Left lung (tissue), 10 donors: ENCODE data around the gene CAPN3. TPM values are rescaled to one million over a fixed set of nuclear protein-coding genes. Genes with fewer than 3 reads are reported as not detected.

Source experiments
- ATAC-seq: fragments of 200-7000 bp; cut with Tn5 transposase; one replicate; pipeline ENCODE4 v1.9.1; 2020; ENCODE audit warnings: moderate library complexity
- DNase-seq, 4 donors: peaks; one replicate each; pipeline ENCODE4 v3.0.0-alpha.2; 2013 to 2020
- H3K27ac ChIP-seq, 2 donors: fragments of 200-600 bp; sonication (generic) in 1 of 2; one replicate each; pipeline versions ENCODE4 v1.5.0 to v1.8.0; 2020 to 2021
- H3K27me3 ChIP-seq, 2 donors: fragments of 200-600 bp; sonication (generic) in 1 of 2; one replicate each; pipeline versions ENCODE4 v1.5.0 to v1.8.0; 2020 to 2021
- H3K36me3 ChIP-seq, 2 donors: fragments of 200-600 bp; sonication (generic) in 1 of 2; one replicate each; pipeline versions ENCODE4 v1.5.0 to v1.8.0; 2020 to 2021
- H3K4me1 ChIP-seq, 2 donors: fragments of 200-600 bp; one replicate each; pipeline ENCODE4 v1.8.0; 2021
- H3K4me3 ChIP-seq, 2 donors: fragments of 200-600 bp; sonication (generic) in 1 of 2; one replicate each; pipeline versions ENCODE4 v1.5.0 to v1.8.0; 2020 to 2021; ENCODE audit warnings: mild to moderate bottlenecking in 1 of 2
- H3K9me3 ChIP-seq, 2 donors: fragments of 200-600 bp; sonication (generic) in 1 of 2; one replicate each; pipeline versions ENCODE4 v1.5.0 to v1.8.0; 2020 to 2021
- intact Hi-C, 2 donors: fragments of 100-400 bp; cut with DNase I; formaldehyde crosslinking; loops; one replicate each; pipeline versions ENCODE4 v1.11.2 to v1.14.2; 2022
- polyA plus RNA-seq, 6 donors: library from polyadenylated mRNA; unstranded; fragments of 120-200 nt; gene quantifications; one replicate each; pipeline ENCODE4 v1.2.1, GENCODE V29; 2013; ENCODE audit not compliant: insufficient read length in 6 of 6
- total RNA-seq, 2 donors: library from RNA; stranded (reverse); fragmentation: NEBNext Ultra II Directional; extraction: Animal tissue kit (Norgen Biotek cat#: 25700); gene quantifications; one replicate each; pipeline ENCODE4 v1.2.1, GENCODE V29; 2021
- TF ChIP-seq, protein P1 (sequence below), 2 donors: fragments of 200-600 bp; sonication (generic) in 1 of 2; IDR thresholded peaks; one replicate each; pipeline versions ENCODE4 v1.5.0 to v1.8.0; 2021; ENCODE audit warnings: antibody characterized with exemption in 2 of 2
- donor health status: DM: no; HTN: yes; CAD: no.
- donor health status: DM: no; HTN: no; CAD: no.

Gene CAPN3
- total and polyA plus RNA-seq, 8 donors = 12.4 to 32.9 (median 17.4) TPM

DNA sequence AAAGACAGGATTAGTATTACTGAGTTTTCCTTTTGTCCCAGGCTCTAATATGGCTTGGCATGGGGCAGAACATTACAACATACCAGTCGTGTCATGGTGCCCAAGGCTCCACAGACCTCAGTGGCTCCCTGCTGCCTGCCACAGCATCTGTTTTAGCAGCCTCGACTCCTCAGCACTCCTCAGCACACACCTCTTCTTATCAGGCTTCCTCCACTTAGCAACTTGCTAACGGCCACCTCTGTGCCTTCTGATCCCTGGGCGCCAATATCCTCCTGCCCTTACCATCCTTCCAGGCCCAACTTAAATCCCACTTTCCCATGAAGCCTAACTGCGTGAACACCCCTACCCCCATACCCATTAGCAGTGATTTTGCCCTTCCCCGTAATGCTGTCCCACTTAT is 6.2 kb upstream of the CAPN3 start:
- Histone ChIP-seq H3K27ac (no peak overlapping the region), H3K4me1 (no peaks in the 10 kb centered on the region), H3K4me3 (no peak overlapping the region), H3K36me3 (peaks cover 0 to 99% of the 10 kb centered on the region in 2 donors), H3K27me3 (no peaks in the 10 kb centered on the region), H3K9me3 (no peaks in the 10 kb centered on the region)
- TF ChIP-seq, protein P1, sequence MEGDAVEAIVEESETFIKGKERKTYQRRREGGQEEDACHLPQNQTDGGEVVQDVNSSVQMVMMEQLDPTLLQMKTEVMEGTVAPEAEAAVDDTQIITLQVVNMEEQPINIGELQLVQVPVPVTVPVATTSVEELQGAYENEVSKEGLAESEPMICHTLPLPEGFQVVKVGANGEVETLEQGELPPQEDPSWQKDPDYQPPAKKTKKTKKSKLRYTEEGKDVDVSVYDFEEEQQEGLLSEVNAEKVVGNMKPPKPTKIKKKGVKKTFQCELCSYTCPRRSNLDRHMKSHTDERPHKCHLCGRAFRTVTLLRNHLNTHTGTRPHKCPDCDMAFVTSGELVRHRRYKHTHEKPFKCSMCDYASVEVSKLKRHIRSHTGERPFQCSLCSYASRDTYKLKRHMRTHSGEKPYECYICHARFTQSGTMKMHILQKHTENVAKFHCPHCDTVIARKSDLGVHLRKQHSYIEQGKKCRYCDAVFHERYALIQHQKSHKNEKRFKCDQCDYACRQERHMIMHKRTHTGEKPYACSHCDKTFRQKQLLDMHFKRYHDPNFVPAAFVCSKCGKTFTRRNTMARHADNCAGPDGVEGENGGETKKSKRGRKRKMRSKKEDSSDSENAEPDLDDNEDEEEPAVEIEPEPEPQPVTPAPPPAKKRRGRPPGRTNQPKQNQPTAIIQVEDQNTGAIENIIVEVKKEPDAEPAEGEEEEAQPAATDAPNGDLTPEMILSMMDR (IDR thresholded peaks at IDR 0.05) = no peak
- intact Hi-C loops = no loop called here
- ATAC-seq (no peak), DNase-seq (no peak)

GRCh38 chr15:42354824-42355223 is 4.5 kb upstream of the CAPN3 start:
- H3K27ac ChIP-seq = no peak overlapping the region
- H3K9me3 ChIP-seq = no peaks in the 10 kb centered on the region
- intact Hi-C loops = no loop called here

DNA sequence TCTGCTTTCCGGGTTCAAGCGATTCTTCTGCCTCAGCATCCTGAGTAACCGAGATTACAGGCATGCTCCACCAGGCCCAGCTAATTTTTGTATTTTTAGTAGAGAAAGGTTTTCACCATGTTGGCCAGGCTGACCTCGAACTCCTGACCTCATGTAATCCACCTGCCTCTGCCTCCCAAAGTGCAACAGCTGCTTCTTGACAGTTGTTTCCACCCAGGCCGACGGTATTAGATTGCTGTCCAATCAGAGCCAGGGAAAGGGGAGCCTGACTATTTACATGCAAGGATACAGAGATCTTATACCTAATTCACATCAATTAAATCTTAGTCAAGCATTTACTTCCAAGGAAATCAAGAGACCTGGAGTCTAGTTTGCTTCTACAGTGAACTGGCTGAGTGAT is 4.0 kb upstream of the CAPN3 start:
- DNase-seq (no peak), ATAC-seq (no peak)
- peaks cover 0 to 85% of the 10 kb centered on the region in 2 donors for H3K36me3 ChIP-seq
- H3K27me3 ChIP-seq = no peaks in the 10 kb centered on the region
- H3K9me3 ChIP-seq = no peaks in the 10 kb centered on the region
- intact Hi-C loops = no loop called here
- H3K4me3 ChIP-seq = no peak overlapping the region
- TF ChIP-seq, protein P1 (IDR thresholded peaks at IDR 0.05) = no peak
- no peak overlapping the region for H3K27ac ChIP-seq
- H3K4me1 ChIP-seq = peaks cover 0 to 8% of the 10 kb centered on the region in 2 donors

More at GRCh38 chr15:42354824-42355223, 4.5 kb upstream of the CAPN3 start:
- Histone ChIP-seq H3K4me3 (no peak overlapping the region), H3K27me3 (no peaks in the 10 kb centered on the region), H3K36me3 (peaks cover 0 to 85% of the 10 kb centered on the region in 2 donors), H3K4me1 (peaks cover 0 to 7% of the 10 kb centered on the region in 2 donors)
- TF ChIP-seq, protein P1 (IDR thresholded peaks at IDR 0.05) = no peak
- DNase-seq (no peak), ATAC-seq (no peak)

DNA sequence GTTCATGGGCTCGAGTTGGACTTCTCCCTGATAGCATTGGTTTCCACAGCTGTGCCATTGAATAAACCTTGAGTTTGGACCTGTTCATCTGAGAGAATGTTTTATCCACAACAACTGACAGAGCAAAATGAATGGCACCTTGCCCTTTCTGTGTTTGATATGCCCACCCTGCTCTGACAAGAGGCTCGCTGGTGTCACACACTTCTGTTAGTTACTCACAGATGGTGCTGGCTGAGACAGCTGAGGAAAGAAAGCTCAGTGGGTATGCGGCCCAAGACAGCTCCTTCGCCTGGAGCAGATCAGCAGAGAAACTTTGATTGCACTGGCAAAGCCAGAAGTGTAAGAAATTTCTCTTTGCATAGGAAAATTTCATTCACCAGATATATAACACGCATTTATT is 2.5 kb upstream of the CAPN3 start:
- peaks cover 0 to 69% of the 10 kb centered on the region in 2 donors for H3K36me3 ChIP-seq
- TF ChIP-seq, protein P1 (IDR thresholded peaks at IDR 0.05) = no peak
- intact Hi-C loops = no loop called here

DNA sequence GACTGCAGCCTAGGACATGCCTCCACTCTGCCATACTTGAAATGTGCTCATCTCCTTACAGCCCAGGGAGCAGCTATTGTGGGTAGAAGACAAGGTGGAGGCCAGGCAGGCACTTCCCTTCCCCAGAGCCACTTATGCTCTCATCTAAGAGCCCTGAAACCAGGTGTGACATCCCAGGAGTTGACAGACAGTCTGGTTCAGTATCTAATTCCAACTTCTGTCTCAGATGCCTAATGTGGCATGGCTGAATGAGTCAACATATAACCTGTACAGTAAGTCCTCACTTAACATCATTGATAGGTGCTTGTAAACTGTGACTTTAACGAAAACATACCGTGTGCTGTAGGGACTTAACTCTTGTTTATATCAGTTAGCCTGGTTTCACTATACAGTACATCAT is 1.2 kb upstream of the CAPN3 start:
- intact Hi-C loops = no loop called here
- Histone ChIP-seq H3K4me1 (peaks cover 0 to 8% of the 10 kb centered on the region in 2 donors), H3K4me3 (no peak overlapping the region), H3K27me3 (no peaks in the 10 kb centered on the region), H3K9me3 (no peaks in the 10 kb centered on the region), H3K27ac (no peak overlapping the region), H3K36me3 (peaks cover 0 to 56% of the 10 kb centered on the region in 2 donors)
- no peak for DNase-seq
- ATAC-seq = no peak
- TF ChIP-seq, protein P1 (IDR thresholded peaks at IDR 0.05) = no peak

More for the DNA sequence above, 2.5 kb upstream of the CAPN3 start:
- H3K4me3 ChIP-seq = no peak overlapping the region
- H3K4me1 ChIP-seq = peaks cover 0 to 8% of the 10 kb centered on the region in 2 donors
- H3K27ac ChIP-seq = no peak overlapping the region
- H3K27me3 ChIP-seq = no peaks in the 10 kb centered on the region
- no peaks in the 10 kb centered on the region for H3K9me3 ChIP-seq
- no peak for ATAC-seq
- DNase-seq = no peak
